Sigmoid colon (tissue), 4 donors: ENCODE measurements around the gene CALHM3.

Source experiments
- CTCF ChIP-seq, 4 experiments: fragments of 450-650 bp in 3 of 4; fragments of 200-600 bp in 1 of 4; IDR thresholded peaks; one replicate each; pipeline ENCODE4 v1.5.1; 2016 to 2019; ENCODE audit warnings: antibody characterized with exemption in 4 of 4, mild to moderate bottlenecking in 3 of 4, moderate library complexity in 2 of 4
- EP300 ChIP-seq, 4 donors: sonication (generic); formaldehyde crosslinking; IDR thresholded peaks; one replicate each; pipeline ENCODE4 v1.6.1; 2017; ENCODE audit warnings: antibody characterized with exemption in 4 of 4
- POLR2AphosphoS5 ChIP-seq, 4 donors: sonication (generic); formaldehyde crosslinking; IDR thresholded peaks; one replicate each; pipeline ENCODE4 v1.6.1; 2017; ENCODE audit warnings: antibody characterized with exemption in 4 of 4

GRCh38 chr10:103475437-103475836, 3.6 kb downstream of the CALHM3 start:
- TF ChIP-seq CTCF (IDR thresholded peaks at IDR 0.05) (no peak), EP300 (IDR thresholded peaks at IDR 0.05) (no peak), POLR2AphosphoS5 (IDR thresholded peaks at IDR 0.05) (no peak)
